ENCODE data around the gene FIBP. TPM values are rescaled to one million over a fixed set of nuclear protein-coding genes. Genes with fewer than 3 reads are reported as not detected.
A peak's percentile ranks its signal among the peaks of the same experiment; 100 is the strongest.

Gene FIBP
- total RNA-seq, 1 experiment from 2014 or later: 93.1 TPM

DNA sequence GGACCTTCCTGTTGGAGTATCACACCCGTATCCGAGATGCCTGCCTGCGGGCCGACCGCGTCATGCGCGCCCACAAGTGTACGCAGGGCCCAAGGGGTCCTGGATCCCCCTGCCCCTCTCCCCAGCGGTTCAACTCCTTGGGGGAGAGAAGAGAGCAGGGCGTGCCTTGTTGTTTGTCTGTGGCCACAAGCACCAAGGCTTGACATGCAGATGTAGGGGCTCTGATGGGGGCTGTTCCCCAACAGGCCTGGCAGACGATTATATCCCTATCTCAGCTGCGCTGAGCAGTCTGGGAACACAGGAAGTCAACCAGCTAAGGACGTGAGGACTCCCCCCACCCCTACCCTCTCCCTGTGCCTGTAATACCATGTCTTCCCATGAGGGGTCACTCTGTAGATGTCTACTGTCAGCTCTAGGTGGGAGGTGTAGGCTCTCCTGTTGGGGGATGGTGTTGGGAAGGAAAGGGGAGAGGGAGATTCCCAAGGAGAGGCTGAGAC, 37.1 kb downstream of the FIBP start (continued):
- no peak for TF ChIP-seq NR2C2 (CRISPR knock-in tag; IDR thresholded peaks at IDR 0.05)
- TF ChIP-seq ESRRA (CRISPR knock-in tag; IDR thresholded peaks at IDR 0.05; ENCODE audit: borderline replicate concordance): no peak
- TF ChIP-seq SOX15 (CRISPR knock-in tag; IDR thresholded peaks at IDR 0.05): no peak
- 0 out of 2 replicates have a peak, but pooled peaks have one; percentile 62 for TF ChIP-seq ETV6 (CRISPR knock-in tag; IDR thresholded peaks at IDR 0.05)
- 0 out of 2 replicates have a peak, but pooled peaks have one; percentile 17 for TF ChIP-seq PRRX2 (CRISPR knock-in tag; IDR thresholded peaks at IDR 0.05)
- TF ChIP-seq, protein P1, sequence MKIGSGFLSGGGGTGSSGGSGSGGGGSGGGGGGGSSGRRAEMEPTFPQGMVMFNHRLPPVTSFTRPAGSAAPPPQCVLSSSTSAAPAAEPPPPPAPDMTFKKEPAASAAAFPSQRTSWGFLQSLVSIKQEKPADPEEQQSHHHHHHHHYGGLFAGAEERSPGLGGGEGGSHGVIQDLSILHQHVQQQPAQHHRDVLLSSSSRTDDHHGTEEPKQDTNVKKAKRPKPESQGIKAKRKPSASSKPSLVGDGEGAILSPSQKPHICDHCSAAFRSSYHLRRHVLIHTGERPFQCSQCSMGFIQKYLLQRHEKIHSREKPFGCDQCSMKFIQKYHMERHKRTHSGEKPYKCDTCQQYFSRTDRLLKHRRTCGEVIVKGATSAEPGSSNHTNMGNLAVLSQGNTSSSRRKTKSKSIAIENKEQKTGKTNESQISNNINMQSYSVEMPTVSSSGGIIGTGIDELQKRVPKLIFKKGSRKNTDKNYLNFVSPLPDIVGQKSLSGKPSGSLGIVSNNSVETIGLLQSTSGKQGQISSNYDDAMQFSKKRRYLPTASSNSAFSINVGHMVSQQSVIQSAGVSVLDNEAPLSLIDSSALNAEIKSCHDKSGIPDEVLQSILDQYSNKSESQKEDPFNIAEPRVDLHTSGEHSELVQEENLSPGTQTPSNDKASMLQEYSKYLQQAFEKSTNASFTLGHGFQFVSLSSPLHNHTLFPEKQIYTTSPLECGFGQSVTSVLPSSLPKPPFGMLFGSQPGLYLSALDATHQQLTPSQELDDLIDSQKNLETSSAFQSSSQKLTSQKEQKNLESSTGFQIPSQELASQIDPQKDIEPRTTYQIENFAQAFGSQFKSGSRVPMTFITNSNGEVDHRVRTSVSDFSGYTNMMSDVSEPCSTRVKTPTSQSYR (CRISPR knock-in tag; IDR thresholded peaks at IDR 0.05): 0 out of 2 replicates have a peak, but pooled peaks have one; percentile 35
- TF ChIP-seq, protein P2, sequence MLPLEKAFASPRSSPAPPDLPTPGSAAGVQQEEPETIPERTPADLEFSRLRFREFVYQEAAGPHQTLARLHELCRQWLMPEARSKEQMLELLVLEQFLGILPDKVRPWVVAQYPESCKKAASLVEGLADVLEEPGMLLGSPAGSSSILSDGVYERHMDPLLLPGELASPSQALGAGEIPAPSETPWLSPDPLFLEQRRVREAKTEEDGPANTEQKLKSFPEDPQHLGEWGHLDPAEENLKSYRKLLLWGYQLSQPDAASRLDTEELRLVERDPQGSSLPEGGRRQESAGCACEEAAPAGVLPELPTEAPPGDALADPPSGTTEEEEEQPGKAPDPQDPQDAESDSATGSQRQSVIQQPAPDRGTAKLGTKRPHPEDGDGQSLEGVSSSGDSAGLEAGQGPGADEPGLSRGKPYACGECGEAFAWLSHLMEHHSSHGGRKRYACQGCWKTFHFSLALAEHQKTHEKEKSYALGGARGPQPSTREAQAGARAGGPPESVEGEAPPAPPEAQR (CRISPR knock-in tag; IDR thresholded peaks at IDR 0.05): no peak
- TF ChIP-seq, protein P3, sequence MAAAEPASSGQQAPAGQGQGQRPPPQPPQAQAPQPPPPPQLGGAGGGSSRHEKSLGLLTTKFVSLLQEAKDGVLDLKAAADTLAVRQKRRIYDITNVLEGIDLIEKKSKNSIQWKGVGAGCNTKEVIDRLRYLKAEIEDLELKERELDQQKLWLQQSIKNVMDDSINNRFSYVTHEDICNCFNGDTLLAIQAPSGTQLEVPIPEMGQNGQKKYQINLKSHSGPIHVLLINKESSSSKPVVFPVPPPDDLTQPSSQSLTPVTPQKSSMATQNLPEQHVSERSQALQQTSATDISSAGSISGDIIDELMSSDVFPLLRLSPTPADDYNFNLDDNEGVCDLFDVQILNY (CRISPR knock-in tag; IDR thresholded peaks at IDR 0.05): no peak
- TF ChIP-seq, protein P4, sequence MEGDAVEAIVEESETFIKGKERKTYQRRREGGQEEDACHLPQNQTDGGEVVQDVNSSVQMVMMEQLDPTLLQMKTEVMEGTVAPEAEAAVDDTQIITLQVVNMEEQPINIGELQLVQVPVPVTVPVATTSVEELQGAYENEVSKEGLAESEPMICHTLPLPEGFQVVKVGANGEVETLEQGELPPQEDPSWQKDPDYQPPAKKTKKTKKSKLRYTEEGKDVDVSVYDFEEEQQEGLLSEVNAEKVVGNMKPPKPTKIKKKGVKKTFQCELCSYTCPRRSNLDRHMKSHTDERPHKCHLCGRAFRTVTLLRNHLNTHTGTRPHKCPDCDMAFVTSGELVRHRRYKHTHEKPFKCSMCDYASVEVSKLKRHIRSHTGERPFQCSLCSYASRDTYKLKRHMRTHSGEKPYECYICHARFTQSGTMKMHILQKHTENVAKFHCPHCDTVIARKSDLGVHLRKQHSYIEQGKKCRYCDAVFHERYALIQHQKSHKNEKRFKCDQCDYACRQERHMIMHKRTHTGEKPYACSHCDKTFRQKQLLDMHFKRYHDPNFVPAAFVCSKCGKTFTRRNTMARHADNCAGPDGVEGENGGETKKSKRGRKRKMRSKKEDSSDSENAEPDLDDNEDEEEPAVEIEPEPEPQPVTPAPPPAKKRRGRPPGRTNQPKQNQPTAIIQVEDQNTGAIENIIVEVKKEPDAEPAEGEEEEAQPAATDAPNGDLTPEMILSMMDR (IDR thresholded peaks at IDR 0.05): peak; percentile 69
- TF ChIP-seq JAZF1 (CRISPR knock-in tag; IDR thresholded peaks at IDR 0.05): no peak
- TF ChIP-seq TEAD4 (CRISPR knock-in tag; IDR thresholded peaks at IDR 0.05): no peak
- no peak for TF ChIP-seq OVOL2 (CRISPR knock-in tag; IDR thresholded peaks at IDR 0.05; ENCODE audit: borderline replicate concordance)
- TF ChIP-seq, protein P5, sequence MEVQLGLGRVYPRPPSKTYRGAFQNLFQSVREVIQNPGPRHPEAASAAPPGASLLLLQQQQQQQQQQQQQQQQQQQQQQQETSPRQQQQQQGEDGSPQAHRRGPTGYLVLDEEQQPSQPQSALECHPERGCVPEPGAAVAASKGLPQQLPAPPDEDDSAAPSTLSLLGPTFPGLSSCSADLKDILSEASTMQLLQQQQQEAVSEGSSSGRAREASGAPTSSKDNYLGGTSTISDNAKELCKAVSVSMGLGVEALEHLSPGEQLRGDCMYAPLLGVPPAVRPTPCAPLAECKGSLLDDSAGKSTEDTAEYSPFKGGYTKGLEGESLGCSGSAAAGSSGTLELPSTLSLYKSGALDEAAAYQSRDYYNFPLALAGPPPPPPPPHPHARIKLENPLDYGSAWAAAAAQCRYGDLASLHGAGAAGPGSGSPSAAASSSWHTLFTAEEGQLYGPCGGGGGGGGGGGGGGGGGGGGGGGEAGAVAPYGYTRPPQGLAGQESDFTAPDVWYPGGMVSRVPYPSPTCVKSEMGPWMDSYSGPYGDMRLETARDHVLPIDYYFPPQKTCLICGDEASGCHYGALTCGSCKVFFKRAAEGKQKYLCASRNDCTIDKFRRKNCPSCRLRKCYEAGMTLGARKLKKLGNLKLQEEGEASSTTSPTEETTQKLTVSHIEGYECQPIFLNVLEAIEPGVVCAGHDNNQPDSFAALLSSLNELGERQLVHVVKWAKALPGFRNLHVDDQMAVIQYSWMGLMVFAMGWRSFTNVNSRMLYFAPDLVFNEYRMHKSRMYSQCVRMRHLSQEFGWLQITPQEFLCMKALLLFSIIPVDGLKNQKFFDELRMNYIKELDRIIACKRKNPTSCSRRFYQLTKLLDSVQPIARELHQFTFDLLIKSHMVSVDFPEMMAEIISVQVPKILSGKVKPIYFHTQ (CRISPR knock-in tag; IDR thresholded peaks at IDR 0.05): peak; percentile 61; the same call in 1 of the 2 replicates
- no peak for TF ChIP-seq FOXK1 (CRISPR knock-in tag; IDR thresholded peaks at IDR 0.05)
- TF ChIP-seq, protein P6, sequence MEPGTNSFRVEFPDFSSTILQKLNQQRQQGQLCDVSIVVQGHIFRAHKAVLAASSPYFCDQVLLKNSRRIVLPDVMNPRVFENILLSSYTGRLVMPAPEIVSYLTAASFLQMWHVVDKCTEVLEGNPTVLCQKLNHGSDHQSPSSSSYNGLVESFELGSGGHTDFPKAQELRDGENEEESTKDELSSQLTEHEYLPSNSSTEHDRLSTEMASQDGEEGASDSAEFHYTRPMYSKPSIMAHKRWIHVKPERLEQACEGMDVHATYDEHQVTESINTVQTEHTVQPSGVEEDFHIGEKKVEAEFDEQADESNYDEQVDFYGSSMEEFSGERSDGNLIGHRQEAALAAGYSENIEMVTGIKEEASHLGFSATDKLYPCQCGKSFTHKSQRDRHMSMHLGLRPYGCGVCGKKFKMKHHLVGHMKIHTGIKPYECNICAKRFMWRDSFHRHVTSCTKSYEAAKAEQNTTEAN (CRISPR knock-in tag; IDR thresholded peaks at IDR 0.05): no peak
- no peak for TF ChIP-seq IRF2 (CRISPR knock-in tag; IDR thresholded peaks at IDR 0.05; ENCODE audit: borderline replicate concordance, low read depth)
- TF ChIP-seq, protein P7, sequence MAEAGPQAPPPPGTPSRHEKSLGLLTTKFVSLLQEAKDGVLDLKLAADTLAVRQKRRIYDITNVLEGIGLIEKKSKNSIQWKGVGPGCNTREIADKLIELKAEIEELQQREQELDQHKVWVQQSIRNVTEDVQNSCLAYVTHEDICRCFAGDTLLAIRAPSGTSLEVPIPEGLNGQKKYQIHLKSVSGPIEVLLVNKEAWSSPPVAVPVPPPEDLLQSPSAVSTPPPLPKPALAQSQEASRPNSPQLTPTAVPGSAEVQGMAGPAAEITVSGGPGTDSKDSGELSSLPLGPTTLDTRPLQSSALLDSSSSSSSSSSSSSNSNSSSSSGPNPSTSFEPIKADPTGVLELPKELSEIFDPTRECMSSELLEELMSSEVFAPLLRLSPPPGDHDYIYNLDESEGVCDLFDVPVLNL (CRISPR knock-in tag; IDR thresholded peaks at IDR 0.05; ENCODE audit: borderline replicate concordance, low read depth): no peak
- TF ChIP-seq, protein P8, sequence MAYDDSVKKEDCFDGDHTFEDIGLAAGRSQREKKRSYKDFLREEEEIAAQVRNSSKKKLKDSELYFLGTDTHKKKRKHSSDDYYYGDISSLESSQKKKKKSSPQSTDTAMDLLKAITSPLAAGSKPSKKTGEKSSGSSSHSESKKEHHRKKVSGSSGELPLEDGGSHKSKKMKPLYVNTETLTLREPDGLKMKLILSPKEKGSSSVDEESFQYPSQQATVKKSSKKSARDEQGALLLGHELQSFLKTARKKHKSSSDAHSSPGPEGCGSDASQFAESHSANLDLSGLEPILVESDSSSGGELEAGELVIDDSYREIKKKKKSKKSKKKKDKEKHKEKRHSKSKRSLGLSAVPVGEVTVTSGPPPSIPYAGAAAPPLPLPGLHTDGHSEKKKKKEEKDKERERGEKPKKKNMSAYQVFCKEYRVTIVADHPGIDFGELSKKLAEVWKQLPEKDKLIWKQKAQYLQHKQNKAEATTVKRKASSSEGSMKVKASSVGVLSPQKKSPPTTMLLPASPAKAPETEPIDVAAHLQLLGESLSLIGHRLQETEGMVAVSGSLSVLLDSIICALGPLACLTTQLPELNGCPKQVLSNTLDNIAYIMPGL (CRISPR knock-in tag; IDR thresholded peaks at IDR 0.05): no peak
- TF ChIP-seq E2F1 (CRISPR knock-in tag; IDR thresholded peaks at IDR 0.05): no peak
- TF ChIP-seq SP1 (CRISPR knock-in tag; conservative IDR thresholded peaks at IDR 0.05): no peak
- no peak for TF ChIP-seq ATF1 (CRISPR knock-in tag; IDR thresholded peaks at IDR 0.05)
